Activated naive CD4-positive, alpha-beta T cell treated with anti-CD3 and anti-CD28 coated beads, Interleukin-2, amount 10 ng/mL, durations not matched to agents 7 days and 5 days (primary cell): Measurements from ENCODE around the gene SOS2.
A peak's percentile ranks its signal among the peaks of the same experiment; 100 is the strongest.

Experiments
- CTCF ChIA-PET: fragments of 350-600 bp; sonication (Branson Sonifier 250); formaldehyde crosslinking; loops from one replicate; lab custom pipeline; 2021; ENCODE audit warnings: antibody characterized with exemption; lab: Charles Lee
- DNase-seq: peaks from one replicate; pipeline ENCODE4 v3.0.0-alpha.2; 2020
- H3K27ac Mint-ChIP-seq: one replicate; pipeline ENCODE4 v1.8.0; 2021; ENCODE audit warnings: mild to moderate bottlenecking, moderate library complexity, mixed read lengths
- H3K27me3 Mint-ChIP-seq: one replicate; pipeline ENCODE4 v1.8.0; 2021; ENCODE audit warnings: mild to moderate bottlenecking, mixed read lengths
- H3K36me3 Mint-ChIP-seq: one replicate; pipeline ENCODE4 v1.8.0; 2021; ENCODE audit warnings: mixed read lengths
- H3K4me1 Mint-ChIP-seq: one replicate; pipeline ENCODE4 v1.8.0; 2021; ENCODE audit warnings: mixed read lengths
- H3K4me3 Mint-ChIP-seq: one replicate; pipeline ENCODE4 v1.8.0; 2021; ENCODE audit warnings: mild to moderate bottlenecking, moderate library complexity, mixed read lengths
- H3K9me3 Mint-ChIP-seq: one replicate; pipeline ENCODE4 v1.8.0; 2021; ENCODE audit warnings: mixed read lengths

SOS2 gene

DNA sequence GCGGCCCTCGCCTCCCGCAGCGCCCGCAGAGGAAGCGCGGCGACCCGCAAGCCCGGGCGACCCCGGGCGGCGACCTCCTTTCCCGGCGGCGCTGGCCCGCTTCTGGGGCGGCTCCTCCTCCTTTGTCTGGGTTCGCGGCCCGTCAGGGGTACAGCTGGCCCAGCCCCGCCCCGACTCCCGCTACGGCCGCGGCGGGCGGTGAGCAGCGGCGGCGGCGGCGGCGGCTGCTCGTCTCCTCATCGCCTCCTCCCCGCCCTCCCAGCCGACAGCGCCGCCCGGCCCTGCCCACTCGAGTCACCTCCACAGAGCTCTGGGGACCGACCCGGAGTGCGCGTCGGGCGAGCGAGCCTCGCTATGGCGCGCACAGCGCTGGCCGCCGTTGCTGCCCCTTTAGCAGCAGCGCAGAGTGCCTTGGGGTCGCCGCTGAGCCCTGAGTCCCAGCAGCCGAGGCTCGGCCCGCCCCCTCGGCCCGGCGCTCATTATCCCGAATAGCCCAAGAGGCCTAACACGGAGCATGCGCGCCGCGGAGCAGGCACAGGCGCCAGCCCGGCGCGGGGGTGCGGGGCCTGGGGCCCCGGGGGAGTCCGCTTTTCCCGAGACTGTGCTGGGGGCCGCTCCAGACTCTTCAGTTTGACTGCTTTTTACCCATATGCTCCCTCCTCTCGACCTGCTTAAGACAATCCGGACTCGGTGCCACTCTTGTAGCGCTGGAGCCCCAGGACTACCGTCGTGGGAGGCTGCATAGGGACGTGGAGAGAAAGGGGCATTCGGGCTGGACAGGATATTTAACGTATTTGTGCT, at the start of gene SOS2:
SOS2 (minus strand) TSS at position 104 of the 801 bp plus-strand sequence. CDS start 295 bp downstream, outside the sequence.
- DNase-seq: peak; percentile 90
- H3K27ac Mint-ChIP-seq: peak within 1 kb of the TSS; percentile 90
- CTCF ChIA-PET: interaction anchor here (1.0 kb wide), 1 partner anchor 352 kb away, joined by 3 read pairs; no protein-coding TSS in a partner anchor
- peaks cover 10% of the 10 kb centered on the region for H3K9me3 Mint-ChIP-seq
- H3K4me3 Mint-ChIP-seq: peak within 1 kb of the TSS; percentile 75
- H3K36me3 Mint-ChIP-seq: peaks cover 18% of the 10 kb centered on the region
- peaks cover 40% of the 10 kb centered on the region for H3K4me1 Mint-ChIP-seq
- H3K27me3 Mint-ChIP-seq: peaks cover 5% of the 10 kb centered on the region

DNA sequence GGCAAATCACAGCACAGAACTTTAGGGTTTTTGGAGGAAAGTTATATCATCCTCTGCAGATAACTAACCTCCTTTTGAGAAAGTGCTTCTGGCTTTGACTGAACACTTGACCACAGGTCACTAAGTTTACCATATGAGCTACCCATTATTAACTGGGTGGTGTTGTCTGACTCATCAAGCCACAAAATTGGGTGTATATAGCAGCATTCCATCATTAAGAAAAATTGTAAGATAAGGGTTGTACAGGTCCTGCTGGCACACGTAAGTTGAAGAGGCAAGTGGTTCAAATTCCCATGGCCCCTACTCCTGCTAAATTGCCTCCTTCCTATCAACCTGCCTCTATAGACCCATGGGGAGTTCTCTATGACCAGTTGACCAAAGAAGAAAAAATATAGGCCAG, 41.1 kb upstream of the SOS2 start:
- H3K27me3 Mint-ChIP-seq: no peaks in the 10 kb centered on the region
- no peak overlapping the region for H3K27ac Mint-ChIP-seq
- H3K4me1 Mint-ChIP-seq: no peaks in the 10 kb centered on the region
- no peaks in the 10 kb centered on the region for H3K9me3 Mint-ChIP-seq
- no peak for DNase-seq
- no peak overlapping the region for H3K4me3 Mint-ChIP-seq
- CTCF ChIA-PET: no interaction called here
- H3K36me3 Mint-ChIP-seq: peaks cover 5% of the 10 kb centered on the region

DNA sequence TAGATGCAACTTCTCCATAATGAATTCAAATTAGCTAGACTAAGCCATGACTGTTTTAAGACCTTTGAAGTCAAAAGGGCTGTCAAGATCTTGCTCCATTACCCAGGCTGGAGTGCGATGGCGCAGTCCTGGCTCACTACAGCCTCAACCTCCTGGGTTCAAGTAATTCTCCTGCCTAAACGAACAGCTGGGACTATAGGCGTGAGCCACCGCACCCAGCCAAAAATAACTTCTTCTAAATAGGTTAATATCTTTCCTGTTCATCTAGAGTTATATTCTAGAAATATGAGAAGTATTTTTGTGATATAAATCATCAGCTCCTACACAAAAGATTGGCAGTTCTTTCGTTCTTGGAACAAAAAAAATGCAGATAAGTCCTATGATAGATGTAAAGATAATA, 39.6 kb upstream of the SOS2 start:
- no peak overlapping the region for H3K27ac Mint-ChIP-seq
- no peak for DNase-seq
- CTCF ChIA-PET: interaction anchor here (0.6 kb wide), 1 partner anchor 56 kb away, joined by 3 read pairs; no protein-coding TSS in a partner anchor

DNA sequence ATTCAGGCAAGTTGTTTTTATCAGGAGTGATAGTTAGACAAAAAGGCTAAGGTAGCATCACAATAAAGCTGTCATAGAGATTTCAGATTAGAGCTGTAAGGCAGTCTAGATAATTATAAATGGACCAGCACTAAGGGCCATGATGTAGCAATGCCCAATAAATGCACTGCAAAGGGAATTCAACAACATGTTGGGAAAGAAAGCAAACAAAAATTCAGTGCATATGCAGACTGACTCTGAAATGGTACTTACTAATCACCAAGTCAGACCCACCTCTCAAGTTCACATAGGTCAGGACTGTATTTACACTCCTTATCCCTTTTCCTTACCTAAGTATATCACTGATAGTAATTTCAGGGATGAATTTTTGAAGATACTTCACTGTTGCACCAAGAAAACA, 33.7 kb upstream of the SOS2 start:
- DNase-seq: no peak
- Mint-ChIP-seq H3K4me1 (no peaks in the 10 kb centered on the region), H3K4me3 (no peak overlapping the region), H3K36me3 (peaks cover 6% of the 10 kb centered on the region), H3K27me3 (no peaks in the 10 kb centered on the region), H3K9me3 (no peaks in the 10 kb centered on the region), H3K27ac (no peak overlapping the region)
- CTCF ChIA-PET: no interaction called here

More for the DNA sequence above, 39.6 kb upstream of the SOS2 start:
- no peaks in the 10 kb centered on the region for H3K4me1 Mint-ChIP-seq
- H3K4me3 Mint-ChIP-seq: no peak overlapping the region
- no peaks in the 10 kb centered on the region for H3K9me3 Mint-ChIP-seq
- no peaks in the 10 kb centered on the region for H3K27me3 Mint-ChIP-seq
- peaks cover 3% of the 10 kb centered on the region for H3K36me3 Mint-ChIP-seq

DNA sequence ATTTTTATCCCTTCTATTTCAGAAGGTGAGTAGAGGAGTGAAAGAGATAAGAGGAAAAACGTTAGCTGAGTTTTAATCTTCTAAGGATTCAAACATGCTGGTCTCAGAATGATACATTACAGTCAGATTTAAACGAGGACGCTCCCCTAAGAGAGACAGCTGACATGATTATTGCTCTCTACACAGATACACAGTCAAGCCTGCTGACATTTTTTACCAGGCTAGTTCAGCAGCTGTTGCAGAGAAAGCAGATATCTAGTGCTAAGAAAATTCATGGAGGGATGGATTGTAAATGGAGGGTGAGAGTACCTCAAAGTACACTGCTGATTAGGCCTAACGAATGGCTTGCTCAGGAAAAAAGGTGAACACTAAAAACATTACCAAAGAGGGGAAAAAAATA, 31.9 kb upstream of the SOS2 start:
- Mint-ChIP-seq H3K4me1 (no peaks in the 10 kb centered on the region), H3K27me3 (no peaks in the 10 kb centered on the region), H3K9me3 (no peaks in the 10 kb centered on the region), H3K4me3 (no peak overlapping the region), H3K36me3 (peaks cover 5% of the 10 kb centered on the region), H3K27ac (no peak overlapping the region)
- no peak for DNase-seq
- CTCF ChIA-PET: no interaction called here

DNA sequence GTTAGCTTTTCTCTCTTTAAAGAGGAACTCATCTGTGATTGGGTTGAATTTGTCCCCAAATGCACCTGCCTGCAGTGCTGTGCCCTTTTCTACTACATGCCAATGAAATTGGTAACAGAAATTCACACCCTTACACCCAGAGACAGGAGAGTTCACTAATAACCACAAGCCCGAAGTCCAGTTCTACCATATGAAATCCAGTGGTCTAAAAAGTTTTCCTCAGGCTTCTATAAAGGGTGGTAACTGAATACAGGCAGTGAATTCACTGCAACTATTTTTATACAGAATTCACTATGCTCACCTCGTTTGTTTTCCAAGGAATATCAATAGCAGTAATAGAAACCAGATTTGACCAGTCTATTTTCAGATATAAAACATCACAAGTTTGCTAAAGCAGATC, 31.5 kb upstream of the SOS2 start:
- CTCF ChIA-PET: interaction anchor here (0.6 to 1.5 kb wide), 2 partner anchors 410 to 596 kb away, joined by 3 to 4 read pairs; partner anchors contain the start of gene NEMF
- no peak overlapping the region for H3K27ac Mint-ChIP-seq
- no peaks in the 10 kb centered on the region for H3K27me3 Mint-ChIP-seq
- H3K9me3 Mint-ChIP-seq: no peaks in the 10 kb centered on the region
- H3K4me3 Mint-ChIP-seq: no peak overlapping the region
- peaks cover 4% of the 10 kb centered on the region for H3K4me1 Mint-ChIP-seq
- H3K36me3 Mint-ChIP-seq: peaks cover 5% of the 10 kb centered on the region
- DNase-seq: no peak

DNA sequence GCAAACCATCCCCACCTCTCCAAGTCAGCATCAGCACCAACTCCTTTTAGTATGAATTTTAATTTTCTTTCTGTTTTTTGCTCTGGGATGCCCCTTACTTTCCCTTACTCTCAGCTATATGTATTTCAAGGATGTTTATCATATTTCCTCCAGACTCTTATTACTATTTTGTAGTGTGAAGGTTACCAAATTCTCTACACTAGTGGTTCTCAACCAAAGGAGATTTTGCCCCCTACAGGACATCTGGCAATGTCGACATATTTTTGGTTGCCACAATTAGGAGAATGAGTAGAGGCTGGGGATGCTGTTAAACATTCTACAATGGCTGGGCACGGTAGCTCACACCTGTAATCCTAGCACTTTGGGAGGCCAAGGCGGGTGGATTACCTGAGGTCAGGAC, 29.1 kb upstream of the SOS2 start:
- DNase-seq: peak; percentile 39
- no peaks in the 10 kb centered on the region for H3K27me3 Mint-ChIP-seq
- no peak overlapping the region for H3K4me3 Mint-ChIP-seq
- CTCF ChIA-PET: interaction anchor here (0.7 to 1.5 kb wide), 4 partner anchors 19 to 408 kb away, joined by 3 to 4 read pairs (median 3); partner anchors contain the start of gene NEMF
- peaks cover 4% of the 10 kb centered on the region for H3K36me3 Mint-ChIP-seq
- H3K27ac Mint-ChIP-seq: no peak overlapping the region
- H3K9me3 Mint-ChIP-seq: no peaks in the 10 kb centered on the region
- H3K4me1 Mint-ChIP-seq: peaks cover 7% of the 10 kb centered on the region

DNA sequence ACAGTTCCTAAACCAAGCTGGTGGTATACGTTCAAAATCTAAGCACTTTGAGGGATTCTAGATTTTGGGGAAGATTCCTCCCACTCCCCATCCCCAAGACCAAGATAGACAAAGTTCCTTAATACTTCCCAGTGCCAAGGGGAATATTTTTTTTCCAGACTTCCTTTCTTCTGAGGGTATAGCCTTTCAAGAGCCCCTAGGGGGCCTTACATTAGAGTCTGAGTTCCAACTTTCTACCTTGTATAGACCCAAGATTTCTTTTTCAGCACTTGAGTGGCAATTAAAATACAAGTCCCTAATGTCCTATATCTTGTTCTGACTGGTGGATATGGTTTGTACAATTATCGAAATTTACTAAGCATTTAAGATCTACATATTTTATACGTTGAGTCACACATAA, 28.7 kb upstream of the SOS2 start:
- H3K36me3 Mint-ChIP-seq: peaks cover 4% of the 10 kb centered on the region
- H3K4me1 Mint-ChIP-seq: peaks cover 7% of the 10 kb centered on the region
- no peak for DNase-seq
- H3K27me3 Mint-ChIP-seq: no peaks in the 10 kb centered on the region
- no peak overlapping the region for H3K27ac Mint-ChIP-seq
- H3K9me3 Mint-ChIP-seq: no peaks in the 10 kb centered on the region
- CTCF ChIA-PET: interaction anchor here (1.3 to 1.5 kb wide), 2 partner anchors 21 to 408 kb away, joined by 3 to 4 read pairs; partner anchors contain the start of gene NEMF
- no peak overlapping the region for H3K4me3 Mint-ChIP-seq

DNA sequence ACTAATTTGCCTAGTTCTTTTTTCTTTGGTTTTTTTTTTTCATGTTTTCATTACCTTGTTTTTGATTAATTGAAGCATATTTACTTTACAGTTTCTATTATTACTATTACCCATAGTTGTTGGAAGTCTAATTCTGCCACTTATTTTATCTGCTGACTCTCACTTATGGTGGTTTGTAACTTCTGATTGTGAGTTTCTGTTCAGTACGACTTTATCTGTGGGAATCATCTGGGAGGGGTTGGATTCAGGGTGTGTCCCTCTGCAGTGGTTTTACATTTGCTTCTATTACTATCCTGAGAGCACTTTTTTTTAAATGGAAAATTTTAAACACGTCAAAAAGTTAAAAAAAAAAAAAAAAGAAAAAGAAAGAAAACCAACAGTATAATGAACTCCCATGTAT, 26.4 kb upstream of the SOS2 start:
- DNase-seq: no peak
- H3K27me3 Mint-ChIP-seq: no peaks in the 10 kb centered on the region
- H3K4me3 Mint-ChIP-seq: no peak overlapping the region
- no peaks in the 10 kb centered on the region for H3K9me3 Mint-ChIP-seq
- H3K4me1 Mint-ChIP-seq: peaks cover 7% of the 10 kb centered on the region
- no peak overlapping the region for H3K27ac Mint-ChIP-seq
- peaks cover 11% of the 10 kb centered on the region for H3K36me3 Mint-ChIP-seq
- CTCF ChIA-PET: no interaction called here

DNA sequence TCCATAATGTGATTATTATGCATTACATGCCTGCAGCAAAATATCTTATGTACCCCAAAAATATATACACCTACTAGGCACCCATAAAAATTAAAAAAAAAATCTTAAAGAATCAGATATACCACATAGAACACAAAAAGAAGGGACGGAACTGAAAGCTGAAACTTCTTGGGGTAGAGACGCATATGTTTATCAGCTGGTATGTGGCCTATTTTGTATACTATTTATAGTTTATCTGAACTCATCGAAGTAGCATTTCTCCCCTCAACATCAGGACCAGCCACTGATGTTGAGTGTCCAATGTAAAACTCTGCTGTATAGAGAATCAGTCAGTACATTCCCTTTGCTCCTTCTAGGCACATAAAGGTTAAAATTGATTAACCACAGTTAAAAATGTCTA, 22.9 kb upstream of the SOS2 start:
- CTCF ChIA-PET: no interaction called here
- no peaks in the 10 kb centered on the region for H3K9me3 Mint-ChIP-seq
- H3K4me3 Mint-ChIP-seq: no peak overlapping the region
- no peaks in the 10 kb centered on the region for H3K27me3 Mint-ChIP-seq
- H3K27ac Mint-ChIP-seq: no peak overlapping the region
- no peak for DNase-seq
- H3K36me3 Mint-ChIP-seq: peaks cover 16% of the 10 kb centered on the region
- H3K4me1 Mint-ChIP-seq: peaks cover 7% of the 10 kb centered on the region

DNA sequence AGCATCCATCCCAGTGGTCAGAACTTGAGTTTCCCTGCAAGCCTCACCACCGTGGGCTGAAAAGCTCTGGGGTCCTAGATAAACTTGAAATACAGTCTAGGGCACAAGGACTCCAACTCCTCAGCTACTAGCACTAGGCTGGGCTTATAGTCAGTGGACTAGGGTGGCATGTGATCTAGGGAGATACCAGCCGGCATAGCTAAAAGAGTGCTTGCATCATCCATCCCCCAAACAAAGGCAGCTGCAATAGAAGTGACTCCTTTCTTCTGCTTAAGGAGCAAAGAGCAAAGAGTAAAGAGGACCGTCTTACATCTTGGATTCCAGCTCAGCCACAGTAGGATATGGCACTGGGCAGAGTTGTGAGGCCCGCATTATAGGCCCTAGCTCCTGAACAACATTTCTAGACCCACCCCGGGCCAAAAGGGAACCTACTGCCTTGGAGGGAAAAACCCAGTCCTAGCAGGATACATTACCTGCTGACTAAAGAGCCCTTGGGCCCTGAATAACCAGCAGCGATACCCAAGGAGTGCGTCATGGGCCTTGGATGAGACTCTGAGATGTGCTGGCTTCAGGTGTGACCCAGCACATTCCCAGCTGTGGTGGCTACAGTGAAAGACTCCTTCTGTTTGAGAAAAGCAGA, 17.9 kb upstream of the SOS2 start:
- H3K36me3 Mint-ChIP-seq: peaks cover 22% of the 10 kb centered on the region

DNA sequence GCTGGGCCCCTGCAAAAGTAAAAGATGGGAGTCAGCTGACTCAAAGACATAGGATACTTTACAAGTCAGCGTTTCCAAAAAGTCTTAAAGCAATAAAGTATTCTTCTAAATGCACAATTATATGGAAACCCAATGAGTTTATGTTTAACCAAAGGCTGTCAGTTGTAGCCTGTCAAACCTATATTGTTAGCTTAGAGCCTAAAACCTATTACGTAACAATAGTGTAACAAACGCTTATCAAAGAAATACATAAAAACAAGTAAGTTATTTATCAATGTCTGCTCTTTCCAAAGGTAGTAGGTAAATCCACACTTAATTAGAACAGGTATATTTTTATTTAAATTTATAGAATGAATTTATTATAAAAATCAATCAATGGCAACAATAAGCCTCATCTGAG, 15.9 kb upstream of the SOS2 start:
- Mint-ChIP-seq H3K4me1 (no peaks in the 10 kb centered on the region), H3K27ac (no peak overlapping the region), H3K9me3 (no peaks in the 10 kb centered on the region), H3K27me3 (no peaks in the 10 kb centered on the region), H3K4me3 (no peak overlapping the region), H3K36me3 (peaks cover 9% of the 10 kb centered on the region)
- CTCF ChIA-PET: no interaction called here
- DNase-seq: no peak

More for the DNA sequence above, 17.9 kb upstream of the SOS2 start:
- Mint-ChIP-seq H3K27me3 (no peaks in the 10 kb centered on the region), H3K27ac (no peak overlapping the region), H3K9me3 (no peaks in the 10 kb centered on the region), H3K4me3 (no peak overlapping the region), H3K4me1 (no peaks in the 10 kb centered on the region)
- CTCF ChIA-PET: interaction anchor here (1.6 kb wide), 1 partner anchor 10 kb away, joined by 4 read pairs; no protein-coding TSS in a partner anchor
- no peak for DNase-seq

DNA sequence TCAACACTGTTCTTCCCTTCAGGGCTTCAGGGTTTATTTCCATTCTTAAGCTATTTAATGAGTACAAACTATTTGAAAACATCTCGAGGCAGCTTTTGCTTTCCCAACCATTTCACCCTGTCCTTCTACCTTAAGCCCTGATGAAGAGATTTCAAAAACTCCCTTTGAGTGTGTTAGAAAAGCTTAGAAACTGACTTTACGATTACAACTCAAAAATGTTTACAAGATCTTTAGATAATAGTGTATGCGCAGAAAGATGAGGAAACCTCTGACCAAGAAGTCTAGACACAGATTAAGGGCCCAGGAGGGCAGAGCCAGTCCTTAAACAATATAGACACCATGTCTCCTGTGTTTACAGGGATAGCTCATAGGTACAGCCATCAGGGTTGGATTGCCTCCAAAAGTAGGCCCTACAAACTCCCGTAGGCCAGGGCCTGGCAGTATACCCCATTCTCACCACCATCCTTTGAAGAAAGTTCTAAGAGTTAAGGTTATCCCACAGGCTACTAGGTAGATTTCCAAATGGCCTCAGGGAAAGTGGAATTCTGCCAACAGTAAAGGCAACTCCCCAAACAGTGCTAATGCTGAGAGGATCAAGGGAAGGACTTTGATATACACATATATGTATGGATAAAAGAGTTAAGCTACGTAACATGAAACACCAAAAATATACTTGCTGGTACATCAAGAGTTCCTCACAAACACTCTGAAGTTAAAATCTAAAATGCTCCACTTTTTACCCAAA, 11.4 kb upstream of the SOS2 start:
- H3K4me3 Mint-ChIP-seq: no peak overlapping the region
- H3K9me3 Mint-ChIP-seq: no peaks in the 10 kb centered on the region
- H3K27ac Mint-ChIP-seq: no peak overlapping the region
- CTCF ChIA-PET: no interaction called here
- H3K36me3 Mint-ChIP-seq: peaks cover 6% of the 10 kb centered on the region
- H3K27me3 Mint-ChIP-seq: no peaks in the 10 kb centered on the region
- DNase-seq: no peak
- no peaks in the 10 kb centered on the region for H3K4me1 Mint-ChIP-seq

DNA sequence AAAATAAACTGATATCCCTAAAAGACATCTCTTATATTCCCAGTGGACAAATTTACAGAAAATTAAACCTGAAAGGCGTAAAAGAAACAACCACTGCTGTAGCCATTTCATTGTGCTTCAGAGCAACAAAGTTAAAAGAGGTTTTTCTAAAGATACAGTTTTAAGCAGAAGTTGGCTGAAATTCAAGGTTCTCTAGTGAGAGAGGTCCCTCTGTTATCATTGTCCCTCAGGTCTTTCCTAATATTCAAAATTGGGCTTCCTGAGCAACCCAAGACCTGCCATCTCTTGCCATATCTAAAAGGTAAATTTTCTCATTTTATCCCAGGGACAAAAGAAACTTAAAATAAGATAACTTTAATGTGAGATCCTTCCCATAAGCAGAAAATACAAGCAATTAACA, 10.7 kb upstream of the SOS2 start:
- H3K36me3 Mint-ChIP-seq: peaks cover 6% of the 10 kb centered on the region
- CTCF ChIA-PET: no interaction called here
- no peak overlapping the region for H3K27ac Mint-ChIP-seq
- no peaks in the 10 kb centered on the region for H3K4me1 Mint-ChIP-seq
- no peaks in the 10 kb centered on the region for H3K9me3 Mint-ChIP-seq
- no peak overlapping the region for H3K4me3 Mint-ChIP-seq
- H3K27me3 Mint-ChIP-seq: no peaks in the 10 kb centered on the region
- DNase-seq: no peak
